Measurements from ENCODE around the gene FBLN5. TPM values are rescaled to one million over a fixed set of nuclear protein-coding genes. Genes with fewer than 3 reads are reported as not detected.

Gene FBLN5
- total RNA-seq, 4 donors from 2014 or later, result 79.7 to 161 (median 116) TPM

DNA sequence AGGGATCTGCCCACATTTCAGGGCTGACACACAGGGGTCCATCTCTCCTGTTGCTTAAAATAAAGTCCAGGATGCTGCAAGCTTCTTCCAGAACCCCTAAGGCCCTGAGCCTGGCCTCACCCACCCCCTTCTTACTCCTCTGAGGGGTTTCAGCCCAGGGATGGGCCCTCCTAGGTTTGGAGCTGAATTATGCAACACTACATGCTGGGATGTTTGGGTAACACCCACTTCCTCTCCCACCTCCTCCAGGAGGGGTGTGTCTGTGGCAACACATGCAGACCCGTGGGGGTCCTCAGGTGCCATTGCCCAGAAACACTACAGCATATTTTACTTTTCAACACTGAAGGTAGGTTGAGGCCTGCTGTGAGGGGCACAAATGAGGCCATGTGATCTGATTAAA is 5.4 kb downstream of the FBLN5 start:
- intact Hi-C loops (cut with DNase I), result loop anchor here (10.0 kb wide), 1 partner anchor 53 kb away; no protein-coding TSS in a partner anchor
- Histone ChIP-seq H3K27ac (replicated peaks in 1 of 4) (no peak overlapping the region), H3K4me3 (no peak overlapping the region), H3K4me1 (peaks cover 3 to 19% (median 18%) of the 10 kb centered on the region in 4 donors), H3K9me3 (no peaks in the 10 kb centered on the region), H3K27me3 (peaks cover 0 to 41% (median 0%) of the 10 kb centered on the region in 4 donors), H3K36me3 (peaks cover 0 to 22% (median 7%) of the 10 kb centered on the region in 4 donors)
- no peak for TF ChIP-seq POLR2A (IDR thresholded peaks at IDR 0.05; ENCODE audit: low read depth)
- TF ChIP-seq, protein P1, sequence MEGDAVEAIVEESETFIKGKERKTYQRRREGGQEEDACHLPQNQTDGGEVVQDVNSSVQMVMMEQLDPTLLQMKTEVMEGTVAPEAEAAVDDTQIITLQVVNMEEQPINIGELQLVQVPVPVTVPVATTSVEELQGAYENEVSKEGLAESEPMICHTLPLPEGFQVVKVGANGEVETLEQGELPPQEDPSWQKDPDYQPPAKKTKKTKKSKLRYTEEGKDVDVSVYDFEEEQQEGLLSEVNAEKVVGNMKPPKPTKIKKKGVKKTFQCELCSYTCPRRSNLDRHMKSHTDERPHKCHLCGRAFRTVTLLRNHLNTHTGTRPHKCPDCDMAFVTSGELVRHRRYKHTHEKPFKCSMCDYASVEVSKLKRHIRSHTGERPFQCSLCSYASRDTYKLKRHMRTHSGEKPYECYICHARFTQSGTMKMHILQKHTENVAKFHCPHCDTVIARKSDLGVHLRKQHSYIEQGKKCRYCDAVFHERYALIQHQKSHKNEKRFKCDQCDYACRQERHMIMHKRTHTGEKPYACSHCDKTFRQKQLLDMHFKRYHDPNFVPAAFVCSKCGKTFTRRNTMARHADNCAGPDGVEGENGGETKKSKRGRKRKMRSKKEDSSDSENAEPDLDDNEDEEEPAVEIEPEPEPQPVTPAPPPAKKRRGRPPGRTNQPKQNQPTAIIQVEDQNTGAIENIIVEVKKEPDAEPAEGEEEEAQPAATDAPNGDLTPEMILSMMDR (IDR thresholded peaks at IDR 0.05), result no peak
- TF ChIP-seq EP300 (IDR thresholded peaks at IDR 0.05), result no peak
- TF ChIP-seq POLR2AphosphoS5 (IDR thresholded peaks at IDR 0.05), result no peak
- no peak for DNase-seq (ENCODE audit: extremely low spot score)
- WGBS, result 17% methylated on average over 1 of the region's 1 CpG

DNA sequence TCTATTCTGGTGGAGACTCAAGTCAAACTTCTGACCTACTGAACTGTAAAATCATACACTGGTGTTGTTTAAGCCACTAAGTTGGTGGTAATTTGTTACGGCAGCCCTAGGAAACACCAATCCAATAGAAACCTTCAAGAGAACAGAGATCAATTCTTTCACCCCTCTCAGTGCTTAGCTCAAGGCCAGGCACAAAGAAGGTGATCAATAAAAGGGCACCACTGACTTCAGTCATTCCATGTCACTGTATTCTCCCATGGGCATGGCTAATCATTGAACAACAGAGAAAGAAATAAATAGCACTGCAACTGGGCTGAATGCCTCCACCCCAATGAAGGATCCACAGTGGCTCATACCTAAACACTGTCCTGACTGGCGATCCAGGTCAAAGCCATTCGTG is 7.3 kb downstream of the FBLN5 start:
- Histone ChIP-seq H3K4me1 (peaks cover 0 to 8% (median 2%) of the 10 kb centered on the region in 4 donors), H3K36me3 (peaks cover 0 to 37% (median 12%) of the 10 kb centered on the region in 4 donors), H3K4me3 (no peak overlapping the region), H3K27me3 (peaks cover 0 to 24% (median 0%) of the 10 kb centered on the region in 4 donors), H3K27ac (replicated peaks in 1 of 4) (no peak overlapping the region), H3K9me3 (no peaks in the 10 kb centered on the region)
- TF ChIP-seq POLR2AphosphoS5 (IDR thresholded peaks at IDR 0.05), result no peak
- TF ChIP-seq POLR2A (IDR thresholded peaks at IDR 0.05; ENCODE audit: low read depth), result no peak
- TF ChIP-seq, protein P1 (IDR thresholded peaks at IDR 0.05), result no peak
- no peak for TF ChIP-seq EP300 (IDR thresholded peaks at IDR 0.05)
- WGBS, result 97% methylated on average over 3 of the region's 3 CpGs
- no peak for DNase-seq (ENCODE audit: extremely low spot score)
- intact Hi-C loops (cut with DNase I), result loop anchor here (10.0 kb wide), 1 partner anchor 55 kb away; no protein-coding TSS in a partner anchor

DNA sequence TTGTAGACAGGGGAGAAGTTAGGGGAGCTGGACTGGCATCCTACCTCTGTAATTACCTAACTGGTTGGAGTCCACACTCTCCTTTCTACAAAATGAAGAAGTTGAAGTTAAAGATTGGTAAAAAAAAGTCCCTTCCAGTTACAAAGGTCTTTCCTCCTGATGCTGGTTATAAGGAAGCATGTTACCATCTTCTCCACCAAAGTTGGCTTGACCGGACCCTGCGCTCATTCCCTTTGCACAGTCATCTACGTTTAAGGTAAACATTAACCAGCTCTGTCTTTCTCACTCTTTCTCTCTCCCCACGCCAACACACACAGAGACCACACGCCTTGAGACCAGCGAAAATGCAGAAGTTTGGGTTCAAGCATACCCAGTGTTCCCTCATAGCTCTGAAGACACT is 11.9 kb downstream of the FBLN5 start:
- intact Hi-C loops (cut with DNase I), result no loop called here
- no peaks in the 10 kb centered on the region for H3K9me3 ChIP-seq
- DNase-seq (ENCODE audit: extremely low spot score), result no peak
- H3K4me1 ChIP-seq, result peaks cover 0 to 6% (median 0%) of the 10 kb centered on the region in 4 donors
- peaks cover 0 to 31% (median 12%) of the 10 kb centered on the region in 4 donors for H3K36me3 ChIP-seq
- H3K27ac ChIP-seq (replicated peaks in 1 of 4), result peak overlapping the region in 1 of 4 donors; percentile 30
- 91% methylated on average over 6 of the region's 6 CpGs for WGBS
- H3K27me3 ChIP-seq, result no peaks in the 10 kb centered on the region
- TF ChIP-seq, protein P1 (IDR thresholded peaks at IDR 0.05), result no peak
- no peak for TF ChIP-seq EP300 (IDR thresholded peaks at IDR 0.05)
- TF ChIP-seq POLR2A (IDR thresholded peaks at IDR 0.05; ENCODE audit: low read depth), result no peak
- no peak for TF ChIP-seq POLR2AphosphoS5 (IDR thresholded peaks at IDR 0.05)
- H3K4me3 ChIP-seq, result no peak overlapping the region

DNA sequence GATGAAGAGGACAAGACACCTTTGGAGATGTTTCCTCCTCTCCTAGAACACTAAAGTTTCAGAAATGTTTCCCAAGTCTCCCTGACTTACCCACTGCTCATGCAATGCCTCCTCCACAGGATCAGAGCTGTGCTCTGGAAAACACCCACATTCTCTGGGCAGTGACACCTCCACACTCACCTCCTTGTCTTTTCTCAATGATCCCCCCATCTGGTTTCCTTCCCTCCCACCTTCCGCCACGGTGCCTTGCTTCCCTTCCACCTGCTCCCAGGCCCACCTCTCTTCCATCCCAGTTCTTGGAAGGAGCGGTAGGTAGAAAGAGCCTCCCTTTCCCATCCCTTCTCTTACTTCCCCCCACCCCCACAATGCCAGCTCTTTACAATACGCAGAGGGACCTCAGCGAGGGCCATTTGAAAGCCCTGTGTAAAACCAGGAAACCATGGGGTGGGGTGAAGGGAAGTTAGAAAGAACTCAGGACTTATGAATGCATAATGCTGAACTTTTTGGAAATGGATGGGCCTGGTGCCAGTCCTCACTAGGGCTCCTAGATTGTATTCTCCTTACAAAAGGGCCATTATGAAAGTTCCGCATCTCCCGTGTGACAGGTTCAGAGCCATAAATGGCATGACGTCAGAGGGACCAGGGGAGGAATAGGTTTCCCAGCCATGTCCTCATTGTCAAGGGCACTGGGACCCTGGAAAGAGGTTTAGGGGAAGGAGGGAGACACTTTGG is 12.8 kb downstream of the FBLN5 start:
- no peak overlapping the region for H3K4me3 ChIP-seq
- intact Hi-C loops (cut with DNase I), result no loop called here
- H3K4me1 ChIP-seq, result peaks cover 0 to 6% (median 2%) of the 10 kb centered on the region in 4 donors
- no peak for DNase-seq (ENCODE audit: extremely low spot score)
- H3K9me3 ChIP-seq, result no peaks in the 10 kb centered on the region
- H3K27ac ChIP-seq (replicated peaks in 1 of 4), result peak overlapping the region in 1 of 4 donors; percentile 30
- TF ChIP-seq POLR2A (IDR thresholded peaks at IDR 0.05; ENCODE audit: low read depth) (no peak), POLR2AphosphoS5 (IDR thresholded peaks at IDR 0.05) (peak in 1 of 2 donors; percentile 15), EP300 (IDR thresholded peaks at IDR 0.05) (no peak)
- TF ChIP-seq, protein P1 (IDR thresholded peaks at IDR 0.05), result no peak
- no peaks in the 10 kb centered on the region for H3K27me3 ChIP-seq
- H3K36me3 ChIP-seq, result peaks cover 0 to 22% (median 5%) of the 10 kb centered on the region in 4 donors
- 88% methylated on average over 8 of the region's 8 CpGs for WGBS
